HUES48 (cell line): ENCODE measurements around the gene ADPRM.

ENCODE experiments used
- H3K27ac ChIP-seq: one replicate; pipeline ENCODE4 v1.7.0; 2013; ENCODE audit warnings: low read depth, low read length, inconsistent platforms
- H3K27me3 ChIP-seq: 2 replicates; pipeline ENCODE4 v1.6.1; 2013; ENCODE audit warnings: mild to moderate bottlenecking, low read length; ENCODE audit not compliant: control insufficient read depth, insufficient read depth
- H3K36me3 ChIP-seq: 2 replicates; pipeline ENCODE4 v1.6.1; 2013; ENCODE audit warnings: low read length; ENCODE audit not compliant: control insufficient read depth, insufficient read depth
- H3K4me1 ChIP-seq: 2 replicates; pipeline ENCODE4 v1.6.1; 2013; ENCODE audit warnings: mild to moderate bottlenecking, low read length; ENCODE audit not compliant: control insufficient read depth, insufficient read depth
- H3K4me3 ChIP-seq: 2 replicates; pipeline ENCODE4 v1.5.1; 2013; ENCODE audit warnings: mild to moderate bottlenecking, low read depth, low read length
- H3K9ac ChIP-seq: 2 replicates; pipeline ENCODE4 v1.6.1; 2013; ENCODE audit warnings: mild to moderate bottlenecking, low read depth, low read length, moderate library complexity
- H3K9me3 ChIP-seq: 2 replicates; pipeline ENCODE4 v1.6.1; 2013; ENCODE audit warnings: low read length; ENCODE audit not compliant: control insufficient read depth, insufficient read depth

The ADPRM gene

GRCh38 chr17:10754861-10755591 is 57.6 kb downstream of the ADPRM start:
- Histone ChIP-seq H3K27me3 (no peaks in the 10 kb centered on the region), H3K4me1 (peaks cover 21% of the 10 kb centered on the region), H3K9ac (0 out of 2 replicates have a peak overlapping the region, but pooled peaks have one; percentile 37), H3K36me3 (no peaks in the 10 kb centered on the region), H3K27ac (peak overlapping the region; percentile 86), H3K4me3 (peak overlapping the region; percentile 50), H3K9me3 (no peaks in the 10 kb centered on the region)

- H3K36me3 ChIP-seq: no peaks in the 10 kb centered on the region
- H3K4me3 ChIP-seq: peak overlapping the region; percentile 50
- no peaks in the 10 kb centered on the region for H3K9me3 ChIP-seq
- H3K4me1 ChIP-seq: peaks cover 21% of the 10 kb centered on the region
- 0 out of 2 replicates have a peak overlapping the region, but pooled peaks have one; percentile 37 for H3K9ac ChIP-seq
- H3K27ac ChIP-seq: peak overlapping the region; percentile 86
- no peaks in the 10 kb centered on the region for H3K27me3 ChIP-seq
These were observed 58.3 kb downstream of the ADPRM start for GRCh38 chr17:10755592-10756127.

- Histone ChIP-seq H3K9me3 (no peaks in the 10 kb centered on the region), H3K4me3 (no peak overlapping the region), H3K27me3 (no peaks in the 10 kb centered on the region)
These were observed 58.8 kb downstream of the ADPRM start for GRCh38 chr17:10756185-10756584.

GRCh38 chr17:10756619-10757018 is 59.2 kb downstream of the ADPRM start:
- Histone ChIP-seq H3K27ac (no peak overlapping the region), H3K9me3 (no peaks in the 10 kb centered on the region), H3K9ac (no peak overlapping the region), H3K27me3 (no peaks in the 10 kb centered on the region), H3K4me1 (peaks cover 21% of the 10 kb centered on the region), H3K36me3 (no peaks in the 10 kb centered on the region), H3K4me3 (no peak overlapping the region)

More at GRCh38 chr17:10756185-10756584, 58.8 kb downstream of the ADPRM start:
- Histone ChIP-seq H3K27ac (no peak overlapping the region), H3K36me3 (no peaks in the 10 kb centered on the region), H3K4me1 (peaks cover 21% of the 10 kb centered on the region), H3K9ac (no peak overlapping the region)

- Histone ChIP-seq H3K9me3 (no peaks in the 10 kb centered on the region), H3K27ac (no peak overlapping the region), H3K4me3 (no peak overlapping the region), H3K4me1 (peaks cover 21% of the 10 kb centered on the region), H3K9ac (no peak overlapping the region), H3K36me3 (no peaks in the 10 kb centered on the region), H3K27me3 (no peaks in the 10 kb centered on the region)
These were observed 59.7 kb downstream of the ADPRM start for GRCh38 chr17:10757067-10757466.

GRCh38 chr17:10757647-10758046 is 60.3 kb downstream of the ADPRM start:
- H3K27ac ChIP-seq: no peak overlapping the region
- H3K27me3 ChIP-seq: no peaks in the 10 kb centered on the region
- H3K4me1 ChIP-seq: peaks cover 21% of the 10 kb centered on the region
- H3K9me3 ChIP-seq: no peaks in the 10 kb centered on the region
- H3K36me3 ChIP-seq: no peaks in the 10 kb centered on the region
- no peak overlapping the region for H3K4me3 ChIP-seq
- no peak overlapping the region for H3K9ac ChIP-seq

GRCh38 chr17:10758062-10758461 is 60.7 kb downstream of the ADPRM start:
- Histone ChIP-seq H3K9me3 (no peaks in the 10 kb centered on the region), H3K9ac (no peak overlapping the region), H3K4me3 (no peak overlapping the region), H3K4me1 (peaks cover 21% of the 10 kb centered on the region), H3K27ac (no peak overlapping the region), H3K36me3 (no peaks in the 10 kb centered on the region), H3K27me3 (no peaks in the 10 kb centered on the region)
